ENCODE data around the gene ARFGEF3. TPM values are rescaled to one million over a fixed set of nuclear protein-coding genes. Genes with fewer than 3 reads are reported as not detected.

The ARFGEF3 gene
- under 1 TPM; 0.20 to 0.29 TPM for total RNA-seq

GRCh38 chr6:138161338-138162110 lies at the start of gene ARFGEF3:
ARFGEF3 (plus strand) TSS chr6:138161939; CDS start chr6:138162087, 148 bp downstream.

GRCh38 chr6:138218449-138218848 lies 56.7 kb downstream of the ARFGEF3 start, which contains the start of gene PBOV1:
PBOV1 (minus strand) TSS chr6:138218491; CDS start chr6:138218395, 96 bp downstream.

GRCh38 chr6:138377844-138378243 lies 216.1 kb downstream of the ARFGEF3 start, which contains the start of gene SMIM28:
SMIM28 (plus strand) TSS chr6:138377905; CDS start chr6:138378073, 168 bp downstream.

Other genes starting within 250 kb of the ARFGEF3 start
- 1 to 10 TPM; 3.5 to 4.4 TPM for gene PERP, start 54.5 kb upstream of the ARFGEF3 start, total RNA-seq
- gene PBOV1, start 56.6 kb downstream of the ARFGEF3 start, total RNA-seq, result not detected
- not detected for gene SMIM28, start 216.0 kb downstream of the ARFGEF3 start, total RNA-seq
- 10 to 100 TPM; 44.5 to 51.3 TPM for gene HEBP2, start 242.3 kb downstream of the ARFGEF3 start, total RNA-seq

All from activated naive CD4-positive, alpha-beta T cell treated with anti-CD3 and anti-CD28 coated beads, Interleukin-2, amount 10 ng/mL, durations not matched to agents 5 hours and 36 hours (primary cell).